Pancreas (tissue), 10 donors: ENCODE measurements around the gene EIF2B1. TPM values are rescaled to one million over a fixed set of nuclear protein-coding genes. Genes with fewer than 3 reads are reported as not detected.

Source experiments
- ATAC-seq, 4 donors: fragments of 200-7000 bp; cut with Tn5 transposase; one replicate each; pipeline versions ENCODE4 v1.8.0 to v1.9.1; 2020; ENCODE audit warnings: mild to moderate bottlenecking in 4 of 4, moderate library complexity in 4 of 4
- DNase-seq, 6 donors: peaks; one replicate each; pipeline ENCODE4 v3.0.0-alpha.2; 2020
- FAIRE-seq: peaks from 2 replicates; lab custom pipeline; 2012; peaks lifted over from hg19 to GRCh38; lab: Jason Lieb, UNC
- H3K27ac ChIP-seq, 4 donors: fragments of 200-600 bp; sonication (generic); 1 replicate in 3 of 4; 2 replicates in 1 of 4; pipeline versions ENCODE4 v1.5.0 to v1.8.0; 2020
- H3K27me3 ChIP-seq, 4 donors: fragments of 200-600 bp; one replicate each; pipeline ENCODE4 v1.8.0; 2021
- H3K36me3 ChIP-seq, 3 donors: fragments of 200-600 bp; sonication (generic) in 1 of 3; one replicate each; pipeline versions ENCODE4 v1.5.0 to v1.8.0; 2020 to 2021
- H3K4me1 ChIP-seq, 3 donors: fragments of 200-600 bp; one replicate each; pipeline ENCODE4 v1.8.0; 2021
- H3K4me3 ChIP-seq, 4 donors: fragments of 200-600 bp; sonication (generic) in 2 of 4; one replicate each; pipeline versions ENCODE4 v1.5.0 to v1.8.0; 2020 to 2021
- H3K9me3 ChIP-seq, 4 donors: fragments of 200-600 bp; one replicate each; pipeline ENCODE4 v1.8.0; 2021
- CTCF ChIP-seq, 4 donors: fragments of 200-600 bp; sonication (generic) in 3 of 4; IDR thresholded peaks; one replicate each; pipeline versions ENCODE4 v1.5.0 to v1.8.0; 2021; ENCODE audit warnings: antibody characterized with exemption in 4 of 4
- WGBS, 2 donors: extraction: QIAGEN DNeasy Blood & Tissue Kit; methylation state at CpG; one replicate each; pipeline ENCODE4 v1.1.7; 2013; 5-methylcytosine and 5-hydroxymethylcytosine counted together
- intact Hi-C, 3 donors: fragments of 100-400 bp; cut with DNase I; formaldehyde crosslinking; loops; one replicate each; pipeline versions ENCODE4 v1.11.1 to v1.14.2; 2022
- polyA plus RNA-seq, 2 donors: library from polyadenylated mRNA; stranded (reverse); fragments of 200-250 nt; gene quantifications; one replicate each; pipeline ENCODE4 v1.2.3, GENCODE V29; 2013
- total RNA-seq, 6 donors: library from RNA; stranded (reverse); fragmentation: NEBNext Ultra II Directional in 4 of 6; extraction: Animal tissue kit (Norgen Biotek cat#: 25700) in 4 of 6; gene quantifications; one replicate each; pipeline versions ENCODE4 v1.2.1 to v1.2.4, GENCODE V29; 2021 to 2023
- donor health status: healthy with polysubstance abuse.
- donor health status: DM: no; HTN: no; CAD: no; lungs with moderate emphysema.
- donor health status: DM: no; HTN: no; CAD: no.
- donor health status: control.
- donor health status: control.
- donor health status: Bipolar disorder and iron deficiency.
- donor health status: DM: yes; HTN: yes; CAD: no.
- donor health status: DM: no; HTN: no; CAD: no.
- donor health status: DM: no; HTN: no; CAD: no.
- donor health status: DM: yes; HTN: yes; CAD: no.

The EIF2B1 gene
- total and polyA plus RNA-seq, 8 donors, result 15.6 to 28.6 (median 22.8) TPM

DNA sequence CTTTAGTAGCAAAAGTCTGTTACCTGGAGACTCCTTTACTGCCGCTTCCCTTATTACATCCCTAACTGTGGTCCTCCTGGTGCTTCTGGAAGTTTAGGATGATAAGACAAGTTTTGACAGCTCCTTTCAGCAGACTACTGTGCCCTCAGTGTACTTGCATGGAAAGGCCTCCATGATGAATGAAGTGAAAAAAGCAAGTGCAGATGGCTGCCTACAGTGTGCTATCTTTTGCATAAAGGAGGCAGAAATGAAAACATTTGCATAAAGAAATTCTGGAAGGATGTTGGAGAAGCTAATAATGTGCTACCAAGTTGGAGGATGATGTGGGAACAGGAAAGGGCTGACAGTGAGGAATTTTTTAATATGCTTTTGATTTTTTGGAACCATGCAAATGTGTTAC, 42.0 kb upstream of the EIF2B1 start:
- intact Hi-C loops, result no loop called here
- WGBS, 2 donors, result 97 to 98% methylated on average over 1 of the region's 1 CpG

DNA sequence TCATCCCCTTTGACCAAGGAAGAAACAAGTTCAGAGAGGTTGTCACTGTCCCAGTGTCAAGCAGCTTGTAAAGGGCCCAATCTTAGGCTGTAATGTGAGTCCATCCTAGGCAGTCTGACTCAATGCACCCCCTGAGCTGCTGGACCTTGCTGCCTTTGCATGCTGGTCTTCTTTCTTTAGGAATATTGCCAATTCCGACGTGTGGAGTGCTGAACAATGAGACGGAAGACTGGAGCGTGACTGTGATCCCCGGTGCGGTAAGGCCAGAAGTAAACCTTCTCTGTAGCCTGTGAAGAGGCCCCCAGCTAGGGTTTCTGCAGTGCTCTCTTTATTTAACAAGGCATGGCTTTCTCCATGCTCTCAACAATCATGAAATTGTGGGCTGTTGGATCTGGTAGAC, 38.4 kb upstream of the EIF2B1 start:
- Histone ChIP-seq H3K27ac (no peak overlapping the region), H3K27me3 (no peaks in the 10 kb centered on the region), H3K9me3 (no peaks in the 10 kb centered on the region), H3K4me1 (peaks cover 0 to 4% (median 0%) of the 10 kb centered on the region in 3 donors), H3K4me3 (peak overlapping the region in 2 of 4 donors; percentile 68 to 86), H3K36me3 (no peaks in the 10 kb centered on the region)
- WGBS, 2 donors, result 70 to 73% methylated on average over 6 of the region's 6 CpGs
- DNase-seq (no peak), ATAC-seq (no peak), FAIRE-seq (no peak)
- TF ChIP-seq CTCF (IDR thresholded peaks at IDR 0.05), result no peak
- intact Hi-C loops, result no loop called here

More for the DNA sequence above, 42.0 kb upstream of the EIF2B1 start:
- no peak for DNase-seq
- ATAC-seq, result no peak
- Histone ChIP-seq H3K36me3 (no peaks in the 10 kb centered on the region), H3K27me3 (no peaks in the 10 kb centered on the region), H3K9me3 (no peaks in the 10 kb centered on the region), H3K4me1 (peaks cover 0 to 4% (median 0%) of the 10 kb centered on the region in 3 donors), H3K4me3 (no peak overlapping the region), H3K27ac (no peak overlapping the region)
- no peak for FAIRE-seq
- TF ChIP-seq CTCF (IDR thresholded peaks at IDR 0.05), result no peak

GRCh38 chr12:123670882-123671728, 37.6 kb upstream of the EIF2B1 start, which contains the start of gene TCTN2:
Gene TCTN2, plus strand, starts transcription at chr12:123671113. Its CDS starts 128 bp downstream, at chr12:123671241.
- H3K27ac ChIP-seq, result no peak within 1 kb of the TSS
- ATAC-seq, result peak; percentile 100
- TF ChIP-seq CTCF (IDR thresholded peaks at IDR 0.05), result no peak
- H3K4me3 ChIP-seq, result peak within 1 kb of the TSS; percentile 68 to 90 (median 78)
- peak; percentile 90 to 97 (median 95) for DNase-seq
- no peaks in the 10 kb centered on the region for H3K27me3 ChIP-seq
- FAIRE-seq, result no peak
- H3K4me1 ChIP-seq, result peaks cover 0 to 4% (median 0%) of the 10 kb centered on the region in 3 donors
- H3K36me3 ChIP-seq, result no peaks in the 10 kb centered on the region
- no peaks in the 10 kb centered on the region for H3K9me3 ChIP-seq
- intact Hi-C loops, result no loop called here
- 1% methylated on average over 53 of the region's 53 CpGs for WGBS, 2 donors

- Histone ChIP-seq H3K27ac (no peak overlapping the region), H3K4me1 (peaks cover 0 to 4% (median 0%) of the 10 kb centered on the region in 3 donors), H3K36me3 (no peaks in the 10 kb centered on the region), H3K4me3 (no peak overlapping the region), H3K27me3 (no peaks in the 10 kb centered on the region), H3K9me3 (no peaks in the 10 kb centered on the region)
- TF ChIP-seq CTCF (IDR thresholded peaks at IDR 0.05), result no peak
- FAIRE-seq (no peak), DNase-seq (no peak), ATAC-seq (no peak)
- intact Hi-C loops, result no loop called here
- 75 to 84% methylated on average over 8 of the region's 8 CpGs for WGBS, 2 donors
Observed at GRCh38 chr12:123667771-123668170, 34.3 kb upstream of the EIF2B1 start.
